ENCODE results near the gene FBH1.

Gene FBH1

GRCh38 chr10:5929442-5929841, 39.4 kb downstream of the FBH1 start:
- no peak overlapping the region for H2AFZ ChIP-seq (ENCODE audit: low read depth, low read length)
- H3K27me3 ChIP-seq (ENCODE audit: insufficient read depth, low read length, poor library complexity): no peaks in the 10 kb centered on the region
- no peaks in the 10 kb centered on the region for H4K20me1 ChIP-seq (ENCODE audit: insufficient read depth, low read length)
- H3K36me3 ChIP-seq (ENCODE audit: insufficient read depth, low read length): peaks cover 77% of the 10 kb centered on the region
- TF ChIP-seq EZH2 (IDR thresholded peaks at IDR 0.05; ENCODE audit: borderline replicate concordance, low read depth, low read length, severe bottlenecking) (no peak), CTCF (IDR thresholded peaks at IDR 0.05; ENCODE audit: borderline replicate concordance, extremely low read depth, low read length, poor library complexity, severe bottlenecking) (no peak)
- no peaks in the 10 kb centered on the region for H3K79me2 ChIP-seq (ENCODE audit: insufficient read depth, low read length)
- no peaks in the 10 kb centered on the region for H3K9me3 ChIP-seq (ENCODE audit: insufficient read depth, low read length, severe bottlenecking)
- no peak for DNase-seq
- no peak overlapping the region for H3K9ac ChIP-seq (ENCODE audit: low read depth, low read length)
- no peak overlapping the region for H3K4me2 ChIP-seq (ENCODE audit: insufficient read depth, low read length)
- H3K4me3 ChIP-seq (ENCODE audit: low read depth in 1 of 2, low read length in 2 of 2): no peak overlapping the region
- no peak for ATAC-seq (ENCODE audit: insufficient read depth, low read depth)
- H3K4me1 ChIP-seq (ENCODE audit: insufficient read depth, low read length): no peaks in the 10 kb centered on the region
- no peak overlapping the region for H3K27ac ChIP-seq (ENCODE audit: low read length)

- Histone ChIP-seq H3K27ac (ENCODE audit: low read length) (no peak overlapping the region), H2AFZ (ENCODE audit: low read depth, low read length) (no peak overlapping the region), H4K20me1 (ENCODE audit: insufficient read depth, low read length) (no peaks in the 10 kb centered on the region), H3K4me1 (ENCODE audit: insufficient read depth, low read length) (no peaks in the 10 kb centered on the region), H3K27me3 (ENCODE audit: insufficient read depth, low read length, poor library complexity) (no peaks in the 10 kb centered on the region), H3K4me3 (ENCODE audit: low read depth in 1 of 2, low read length in 2 of 2) (no peak overlapping the region), H3K9ac (ENCODE audit: low read depth, low read length) (no peak overlapping the region), H3K36me3 (ENCODE audit: insufficient read depth, low read length) (peaks cover 72% of the 10 kb centered on the region), H3K9me3 (ENCODE audit: insufficient read depth, low read length, severe bottlenecking) (no peaks in the 10 kb centered on the region), H3K4me2 (ENCODE audit: insufficient read depth, low read length) (no peak overlapping the region), H3K79me2 (ENCODE audit: insufficient read depth, low read length) (no peaks in the 10 kb centered on the region)
- DNase-seq (no peak), ATAC-seq (ENCODE audit: insufficient read depth, low read depth) (no peak)
- TF ChIP-seq EZH2 (IDR thresholded peaks at IDR 0.05; ENCODE audit: borderline replicate concordance, low read depth, low read length, severe bottlenecking): no peak
- TF ChIP-seq CTCF (IDR thresholded peaks at IDR 0.05; ENCODE audit: borderline replicate concordance, extremely low read depth, low read length, poor library complexity, severe bottlenecking): no peak
Observed at GRCh38 chr10:5930272-5930671, 40.2 kb downstream of the FBH1 start.

GRCh38 chr10:5932345-5932744, 42.3 kb downstream of the FBH1 start:
- Histone ChIP-seq H3K9ac (ENCODE audit: low read depth, low read length) (no peak overlapping the region), H3K27me3 (ENCODE audit: insufficient read depth, low read length, poor library complexity) (no peaks in the 10 kb centered on the region), H3K4me3 (ENCODE audit: low read depth in 1 of 2, low read length in 2 of 2) (no peak overlapping the region), H3K4me2 (ENCODE audit: insufficient read depth, low read length) (no peak overlapping the region), H3K9me3 (ENCODE audit: insufficient read depth, low read length, severe bottlenecking) (no peaks in the 10 kb centered on the region), H3K4me1 (ENCODE audit: insufficient read depth, low read length) (no peaks in the 10 kb centered on the region), H3K27ac (ENCODE audit: low read length) (no peak overlapping the region), H3K36me3 (ENCODE audit: insufficient read depth, low read length) (peaks cover 73% of the 10 kb centered on the region), H2AFZ (ENCODE audit: low read depth, low read length) (no peak overlapping the region), H4K20me1 (ENCODE audit: insufficient read depth, low read length) (no peaks in the 10 kb centered on the region), H3K79me2 (ENCODE audit: insufficient read depth, low read length) (no peaks in the 10 kb centered on the region)
- ATAC-seq (ENCODE audit: insufficient read depth, low read depth) (no peak), DNase-seq (no peak)
- TF ChIP-seq CTCF (IDR thresholded peaks at IDR 0.05; ENCODE audit: borderline replicate concordance, extremely low read depth, low read length, poor library complexity, severe bottlenecking) (no peak), EZH2 (IDR thresholded peaks at IDR 0.05; ENCODE audit: borderline replicate concordance, low read depth, low read length, severe bottlenecking) (no peak)

Measured in DND-41 (cell line).